Lower lobe of right lung (tissue), 2 donors: ENCODE results near the gene MELTF. TPM values are rescaled to one million over a fixed set of nuclear protein-coding genes. Genes with fewer than 3 reads are reported as not detected.

Experiments
- ATAC-seq, 2 donors: fragments of 200-7000 bp; cut with Tn5 transposase; one replicate each; pipeline ENCODE4 v1.9.1; 2020 to 2022; ENCODE audit warnings: mild to moderate bottlenecking in 2 of 2, moderate library complexity in 2 of 2
- DNase-seq: peaks from one replicate; pipeline ENCODE4 v3.0.0-alpha.2; 2020
- H3K27ac ChIP-seq: fragments of 200-600 bp; one replicate; pipeline ENCODE4 v1.8.0; 2022
- H3K27me3 ChIP-seq: fragments of 200-600 bp; one replicate; pipeline ENCODE4 v1.8.0; 2022; ENCODE audit warnings: low read depth
- H3K36me3 ChIP-seq: fragments of 200-600 bp; one replicate; pipeline ENCODE4 v1.8.0; 2022; ENCODE audit warnings: mild to moderate bottlenecking
- H3K4me1 ChIP-seq: fragments of 200-600 bp; one replicate; pipeline ENCODE4 v1.8.0; 2022
- H3K4me3 ChIP-seq: fragments of 200-600 bp; one replicate; pipeline ENCODE4 v1.8.0; 2022; ENCODE audit warnings: mild to moderate bottlenecking
- H3K9me3 ChIP-seq: fragments of 200-600 bp; one replicate; pipeline ENCODE4 v1.8.0; 2022
- intact Hi-C: fragments of 100-400 bp; cut with DNase I; formaldehyde crosslinking; loops from one replicate; pipeline ENCODE4 v1.11.0; 2022
- total RNA-seq: library from RNA; stranded (reverse); fragmentation: NEBNext Ultra II Directional; extraction: Animal tissue kit (Norgen Biotek cat#: 25700); gene quantifications from one replicate; pipeline ENCODE4 v1.2.1, GENCODE V29; 2021
- TF ChIP-seq, protein P1 (sequence below): fragments of 200-600 bp; IDR thresholded peaks from one replicate; pipeline ENCODE4 v1.8.0; 2022; ENCODE audit warnings: antibody characterized with exemption, mild to moderate bottlenecking
- donor health status: DM: no; HTN: yes; CAD: no; lungs with severe emphysema.

The MELTF gene
- total RNA-seq, 1 donor from 2014 or later, result 5.2 TPM

DNA sequence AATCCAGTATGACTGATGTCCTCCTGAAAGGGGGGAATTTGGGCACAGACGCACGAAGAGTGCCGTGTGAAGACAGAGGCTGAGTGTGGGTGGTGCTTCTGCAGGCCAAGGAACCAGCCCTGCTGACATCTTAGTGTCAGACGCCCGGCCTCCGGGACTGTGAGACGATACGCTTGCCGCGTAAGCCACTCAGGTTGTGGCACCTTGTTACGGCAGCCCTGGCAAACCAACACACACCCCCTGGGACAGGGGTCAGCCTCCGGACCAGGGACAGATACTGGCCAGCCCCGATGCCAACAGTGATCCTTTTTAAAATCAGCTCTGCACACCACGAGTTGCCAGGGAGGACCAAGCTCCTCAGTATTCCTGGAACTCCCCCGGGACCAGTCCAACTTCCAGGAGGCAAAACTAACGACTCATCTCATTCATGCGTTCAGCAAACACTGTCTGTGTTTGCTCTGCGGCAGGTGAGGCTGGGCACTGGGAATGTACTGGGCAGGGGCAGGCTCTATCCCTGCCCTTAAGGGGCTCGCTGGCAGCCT is 39.8 kb downstream of the MELTF start:
- Histone ChIP-seq H3K9me3 (no peaks in the 10 kb centered on the region), H3K4me3 (no peak overlapping the region), H3K4me1 (no peaks in the 10 kb centered on the region), H3K36me3 (no peaks in the 10 kb centered on the region), H3K27me3 (peaks cover 15% of the 10 kb centered on the region), H3K27ac (no peak overlapping the region)
- DNase-seq, result no peak
- ATAC-seq, result no peak
- TF ChIP-seq, protein P1, sequence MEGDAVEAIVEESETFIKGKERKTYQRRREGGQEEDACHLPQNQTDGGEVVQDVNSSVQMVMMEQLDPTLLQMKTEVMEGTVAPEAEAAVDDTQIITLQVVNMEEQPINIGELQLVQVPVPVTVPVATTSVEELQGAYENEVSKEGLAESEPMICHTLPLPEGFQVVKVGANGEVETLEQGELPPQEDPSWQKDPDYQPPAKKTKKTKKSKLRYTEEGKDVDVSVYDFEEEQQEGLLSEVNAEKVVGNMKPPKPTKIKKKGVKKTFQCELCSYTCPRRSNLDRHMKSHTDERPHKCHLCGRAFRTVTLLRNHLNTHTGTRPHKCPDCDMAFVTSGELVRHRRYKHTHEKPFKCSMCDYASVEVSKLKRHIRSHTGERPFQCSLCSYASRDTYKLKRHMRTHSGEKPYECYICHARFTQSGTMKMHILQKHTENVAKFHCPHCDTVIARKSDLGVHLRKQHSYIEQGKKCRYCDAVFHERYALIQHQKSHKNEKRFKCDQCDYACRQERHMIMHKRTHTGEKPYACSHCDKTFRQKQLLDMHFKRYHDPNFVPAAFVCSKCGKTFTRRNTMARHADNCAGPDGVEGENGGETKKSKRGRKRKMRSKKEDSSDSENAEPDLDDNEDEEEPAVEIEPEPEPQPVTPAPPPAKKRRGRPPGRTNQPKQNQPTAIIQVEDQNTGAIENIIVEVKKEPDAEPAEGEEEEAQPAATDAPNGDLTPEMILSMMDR, result no peak
- intact Hi-C loops, result no loop called here

DNA sequence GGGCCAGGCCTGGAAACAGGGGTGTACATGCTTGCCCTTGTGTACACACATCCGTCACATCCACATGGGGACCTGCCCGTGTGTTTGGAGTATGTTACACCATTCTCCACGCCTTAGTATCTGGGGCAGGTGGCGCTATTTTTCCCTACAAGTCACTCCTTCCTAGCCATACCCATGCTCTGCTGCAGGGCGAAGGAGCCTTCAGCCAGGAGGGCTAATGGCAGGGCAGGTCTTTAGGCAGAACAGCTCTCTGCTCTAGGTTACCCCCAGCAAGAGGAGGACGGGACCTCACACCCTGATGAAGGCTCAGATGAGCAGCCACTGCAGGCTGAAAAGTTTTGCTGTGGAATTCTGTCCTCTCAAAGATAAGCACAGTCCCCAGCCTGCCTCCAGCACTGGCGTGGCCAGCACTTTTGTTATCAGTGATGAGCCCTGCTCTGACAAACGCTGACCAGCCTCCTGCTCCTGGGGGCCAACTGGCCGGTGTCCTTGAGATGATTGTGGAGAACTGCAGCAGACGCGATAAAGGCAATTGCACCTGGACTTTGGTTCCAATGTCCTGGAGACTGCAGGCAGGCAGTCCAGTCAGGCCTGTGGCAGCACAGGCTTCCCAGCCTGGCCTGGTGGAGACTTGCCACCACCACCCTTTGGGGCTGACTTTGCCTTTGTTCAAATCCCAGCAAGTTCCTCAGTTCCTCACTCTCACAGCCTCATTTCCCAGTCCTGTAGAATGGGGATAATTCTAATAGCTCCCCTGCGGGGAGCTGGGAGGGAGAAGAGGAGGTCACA is 41.2 kb downstream of the MELTF start:
- TF ChIP-seq, protein P1, result no peak
- no peak overlapping the region for H3K27ac ChIP-seq
- no peaks in the 10 kb centered on the region for H3K36me3 ChIP-seq
- no peaks in the 10 kb centered on the region for H3K9me3 ChIP-seq
- no peaks in the 10 kb centered on the region for H3K4me1 ChIP-seq
- ATAC-seq (no peak), DNase-seq (no peak)
- peaks cover 15% of the 10 kb centered on the region for H3K27me3 ChIP-seq
- intact Hi-C loops, result no loop called here
- no peak overlapping the region for H3K4me3 ChIP-seq

DNA sequence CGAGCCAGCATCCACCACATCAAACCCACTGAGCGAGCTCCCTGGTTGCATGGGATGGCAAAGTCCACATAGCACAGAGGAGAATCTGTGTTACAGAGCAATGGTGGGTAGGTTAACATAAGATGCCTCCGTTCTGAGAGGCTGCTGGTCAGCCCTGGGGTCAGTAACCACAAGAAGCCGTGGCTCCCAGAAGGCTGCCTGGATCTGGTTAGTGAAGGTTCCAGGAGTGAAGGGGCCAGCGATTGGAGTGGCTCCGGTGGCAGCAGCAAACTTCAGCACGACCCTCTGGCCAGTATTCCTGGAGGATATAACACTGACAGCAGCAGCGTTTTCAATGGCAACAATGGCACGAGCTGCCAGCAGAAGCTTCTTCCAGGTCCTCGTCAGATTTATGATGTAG is 42.6 kb downstream of the MELTF start:
- Histone ChIP-seq H3K27ac (no peak overlapping the region), H3K27me3 (peaks cover 15% of the 10 kb centered on the region), H3K9me3 (peaks cover 7% of the 10 kb centered on the region), H3K36me3 (no peaks in the 10 kb centered on the region), H3K4me3 (no peak overlapping the region), H3K4me1 (no peaks in the 10 kb centered on the region)
- TF ChIP-seq, protein P1, result no peak
- DNase-seq, result no peak
- intact Hi-C loops, result no loop called here
- no peak for ATAC-seq

DNA sequence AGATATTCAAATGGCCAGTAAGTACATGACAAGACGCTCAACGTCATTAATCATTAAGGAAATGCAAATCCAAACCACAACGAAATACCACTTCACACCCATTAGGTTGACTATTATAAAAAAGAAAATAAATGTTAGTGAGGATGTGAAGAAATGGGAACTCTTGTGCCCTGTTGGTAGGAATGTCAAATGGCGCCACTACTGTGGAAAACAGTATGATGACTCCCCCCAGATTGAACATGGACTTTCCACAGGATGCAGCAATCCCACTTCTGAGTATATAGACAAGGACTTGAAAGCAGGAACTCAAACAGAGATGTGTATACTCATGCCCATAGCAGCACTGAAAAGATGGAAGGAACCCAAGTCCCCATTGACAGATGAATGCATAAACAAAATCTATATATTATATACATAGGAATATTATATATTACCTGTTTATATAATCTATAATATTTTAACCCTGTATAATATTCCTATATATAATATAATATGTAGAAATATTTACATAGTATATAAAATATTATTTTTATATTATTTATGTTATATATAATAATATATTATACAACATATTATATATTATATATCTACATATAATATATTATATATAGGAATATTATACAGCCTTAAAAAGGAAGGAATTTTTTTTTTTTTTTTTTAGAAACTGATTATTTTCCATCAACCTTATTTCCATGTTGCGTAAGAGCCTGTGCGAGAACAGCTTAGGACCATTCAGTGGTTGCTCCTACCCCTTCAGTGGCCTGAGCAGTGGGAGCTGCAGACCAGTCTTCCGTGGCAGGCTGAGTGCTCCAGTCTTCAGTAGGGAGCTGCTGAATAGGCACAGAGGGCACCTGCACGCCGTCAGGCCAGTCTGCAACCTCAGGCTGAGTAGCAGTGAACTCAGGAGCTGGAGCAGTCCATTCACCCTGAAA is 43.4 kb downstream of the MELTF start:
- no peak overlapping the region for H3K27ac ChIP-seq
- H3K9me3 ChIP-seq, result peaks cover 7% of the 10 kb centered on the region
- intact Hi-C loops, result no loop called here
- no peaks in the 10 kb centered on the region for H3K4me1 ChIP-seq
- ATAC-seq (no peak), DNase-seq (no peak)
- H3K36me3 ChIP-seq, result no peaks in the 10 kb centered on the region
- H3K27me3 ChIP-seq, result peaks cover 15% of the 10 kb centered on the region
- H3K4me3 ChIP-seq, result no peak overlapping the region
- TF ChIP-seq, protein P1, result no peak

DNA sequence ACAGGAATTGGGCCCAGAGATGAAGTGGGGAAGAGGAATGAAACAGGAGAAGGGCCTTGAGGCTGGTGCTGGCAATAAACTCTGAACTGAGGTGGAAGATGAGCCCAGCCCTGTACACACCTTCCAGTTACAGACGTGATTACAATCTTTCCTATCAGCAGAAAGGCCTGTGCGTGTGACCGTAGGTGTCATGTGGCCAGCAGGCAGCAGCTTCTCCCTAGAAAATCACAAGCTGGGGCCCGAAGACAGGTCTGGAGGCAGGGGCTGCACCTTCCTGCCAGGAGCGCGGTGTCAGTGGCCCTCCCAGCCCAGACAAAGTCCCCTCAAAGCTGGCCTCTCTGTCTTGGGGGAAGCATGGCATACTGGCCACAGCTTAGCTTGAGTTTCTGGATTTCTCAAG is 44.3 kb downstream of the MELTF start:
- peaks cover 15% of the 10 kb centered on the region for H3K27me3 ChIP-seq
- ATAC-seq, result no peak
- no peak for DNase-seq

More for the DNA sequence above, 44.3 kb downstream of the MELTF start:
- intact Hi-C loops, result no loop called here
- TF ChIP-seq, protein P1, result no peak
- Histone ChIP-seq H3K4me3 (no peak overlapping the region), H3K4me1 (no peaks in the 10 kb centered on the region), H3K27ac (no peak overlapping the region), H3K9me3 (peaks cover 7% of the 10 kb centered on the region), H3K36me3 (no peaks in the 10 kb centered on the region)
